ENCODE results near the gene THOP1.
"Not testable (repeated sequence)": the region's sequence is repeated elsewhere in the genome, so short reads cannot be mapped to it uniquely, and the experiment has no call there.

Gene THOP1

DNA sequence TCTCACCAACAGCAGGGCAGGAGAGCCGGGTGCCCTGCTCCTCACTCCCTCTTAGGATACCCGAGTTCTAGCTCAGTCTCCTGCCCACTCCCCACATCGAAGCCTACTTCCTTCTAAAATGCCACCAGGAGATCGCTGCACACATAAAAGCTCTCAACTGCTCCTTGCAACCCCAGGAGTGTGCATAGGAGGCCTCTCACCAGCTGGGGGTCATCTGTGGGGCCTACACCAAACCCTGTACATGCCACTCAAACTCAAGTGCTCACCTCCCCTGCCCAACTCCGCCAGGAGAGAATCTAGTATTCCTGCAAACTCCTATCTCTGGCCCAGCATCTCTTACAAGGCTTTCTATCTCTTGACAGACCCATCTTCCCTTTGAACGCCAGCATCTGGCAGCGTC lies 5.0 kb upstream of the THOP1 start:
- in situ Hi-C loops (cut with MboI; ENCODE audit: low sequenced_read_pairs): no loop called here

GRCh38 chr19:2782329-2782935 lies 2.9 kb upstream of the THOP1 start:
- in situ Hi-C loops (cut with MboI; ENCODE audit: low sequenced_read_pairs): no loop called here

GRCh38 chr19:2782936-2783780 lies 2.1 kb upstream of the THOP1 start, which contains the start of gene SGTA:
Gene SGTA (minus strand): TSS chr19:2783273. CDS start chr19:2769068, 14,205 bp downstream.
- in situ Hi-C loops (cut with MboI; ENCODE audit: low sequenced_read_pairs): no loop called here

DNA sequence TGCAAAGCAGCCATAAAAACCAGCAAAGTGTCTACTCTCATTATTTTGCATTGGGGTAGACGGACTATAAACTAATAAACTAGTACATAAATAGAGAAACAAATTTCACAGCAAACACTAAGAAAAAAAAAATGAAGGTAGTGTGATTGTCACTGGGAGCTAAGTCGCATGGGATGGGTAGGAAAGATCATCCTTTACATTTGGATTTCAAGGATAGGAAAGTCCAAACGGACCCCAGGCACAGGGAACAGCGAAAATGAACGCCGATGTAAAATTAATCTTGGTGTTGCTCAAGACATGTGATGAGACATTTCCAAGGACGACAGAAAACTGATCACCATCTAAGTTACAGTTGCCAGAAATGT lies 1.5 kb upstream of the THOP1 start:
- in situ Hi-C loops (cut with MboI; ENCODE audit: low sequenced_read_pairs): no loop called here

DNA sequence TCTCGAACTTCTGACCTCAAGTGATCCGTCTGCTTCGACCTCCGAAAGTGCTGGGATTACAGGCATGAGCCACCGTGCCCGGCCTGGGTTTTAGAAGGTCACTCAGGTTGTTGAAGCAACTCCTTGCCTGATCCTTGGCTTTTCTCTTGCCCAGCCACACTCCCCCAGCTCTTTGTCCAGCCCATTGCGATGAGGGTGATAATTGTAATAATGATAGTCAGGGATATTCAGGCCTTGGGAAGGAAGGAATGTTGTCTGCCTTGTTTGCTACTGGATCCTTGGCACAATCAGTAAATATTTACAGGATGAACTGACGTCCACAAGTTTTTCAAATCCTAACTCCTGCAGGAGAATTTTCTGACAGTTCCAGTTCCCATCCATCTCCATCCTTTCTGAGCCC lies 1.8 kb downstream of the THOP1 start:
- in situ Hi-C loops (cut with MboI; ENCODE audit: low sequenced_read_pairs): no loop called here

DNA sequence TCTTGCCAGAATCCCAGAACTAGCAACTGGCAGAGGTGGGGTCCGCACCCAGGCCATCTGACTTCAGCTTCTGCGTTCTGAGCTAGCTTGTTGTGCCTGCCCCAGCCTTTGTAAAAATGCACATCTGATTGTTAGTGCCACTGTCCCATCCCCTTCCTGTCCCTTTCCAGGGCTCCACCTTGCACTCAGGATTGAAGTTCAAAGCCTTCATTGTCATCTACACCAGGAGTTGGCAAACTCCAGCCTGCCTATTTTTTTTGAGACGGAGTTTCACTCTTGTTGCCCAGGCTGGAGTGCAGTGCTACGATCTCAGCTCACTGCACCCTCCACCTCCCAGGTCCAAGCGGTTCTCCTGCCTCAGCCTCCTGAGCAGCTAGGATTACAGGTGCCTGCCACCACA lies 2.9 kb downstream of the THOP1 start:
- in situ Hi-C loops (cut with MboI; ENCODE audit: low sequenced_read_pairs): no loop called here

- in situ Hi-C loops (cut with MboI; ENCODE audit: low sequenced_read_pairs): no loop called here
Measured at GRCh38 chr19:2790194-2790556, 4.9 kb downstream of the THOP1 start.

DNA sequence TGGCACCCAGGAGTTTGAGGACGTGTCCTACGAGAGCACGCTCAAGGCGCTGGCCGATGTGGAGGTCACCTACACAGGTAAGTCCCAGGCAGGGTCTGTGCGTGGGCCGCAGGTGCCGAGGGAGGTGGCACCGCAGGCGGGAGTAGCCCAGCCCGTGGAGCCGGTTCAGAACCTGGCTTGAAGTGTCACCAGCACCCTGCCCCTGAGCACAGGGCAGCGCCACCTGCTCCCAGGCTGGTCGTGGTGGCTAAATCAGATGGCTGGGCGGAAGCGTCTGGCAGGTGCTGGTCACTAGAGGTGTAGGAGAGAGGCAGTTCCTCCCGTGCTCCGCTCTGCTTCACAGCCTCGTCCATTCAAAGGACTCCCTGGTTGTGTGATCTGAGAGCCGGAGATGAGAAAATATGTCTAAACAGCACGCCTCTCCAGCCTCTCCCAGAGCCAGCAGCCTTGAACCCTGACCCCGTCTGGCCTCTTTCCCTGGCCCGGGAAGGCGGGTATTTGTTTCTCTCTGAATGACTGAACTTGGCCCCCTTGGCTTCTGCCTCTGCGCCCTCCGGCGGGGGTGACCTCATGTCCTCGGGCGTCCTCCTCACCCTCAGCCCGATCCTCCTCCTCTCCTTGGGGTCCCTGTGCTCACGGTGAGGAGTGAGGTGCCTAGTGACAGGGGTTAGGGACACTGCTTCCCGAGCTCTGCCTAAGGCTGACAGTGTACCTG lies 5.4 kb downstream of the THOP1 start:
- in situ Hi-C loops (cut with MboI; ENCODE audit: low sequenced_read_pairs): no loop called here

DNA sequence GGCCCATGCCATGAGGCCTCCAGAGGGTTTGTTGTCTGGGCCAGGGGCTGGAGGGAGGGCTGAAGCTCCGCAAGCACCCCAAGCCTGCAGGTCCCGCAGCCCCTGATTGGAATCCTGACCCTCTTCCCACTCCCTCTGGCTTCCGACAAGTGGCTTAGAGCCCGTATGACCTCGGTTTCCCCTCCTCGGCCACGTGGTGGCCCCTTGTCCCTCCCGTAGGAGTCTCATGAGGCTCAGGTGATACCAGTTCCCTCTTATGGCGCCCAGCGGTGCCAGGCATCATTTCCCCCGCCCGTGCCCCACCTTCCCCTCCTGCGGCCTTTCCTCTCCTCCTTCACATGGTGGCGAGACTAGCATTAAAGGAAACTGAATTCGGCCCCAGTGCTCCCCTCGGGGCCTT lies 6.1 kb downstream of the THOP1 start:
- in situ Hi-C loops (cut with MboI; ENCODE audit: low sequenced_read_pairs): no loop called here

GRCh38 chr19:2791876-2792275 lies 6.6 kb downstream of the THOP1 start:
- in situ Hi-C loops (cut with MboI; ENCODE audit: low sequenced_read_pairs): no loop called here

GRCh38 chr19:2792666-2793065 lies 7.4 kb downstream of the THOP1 start:
- in situ Hi-C loops (cut with MboI; ENCODE audit: low sequenced_read_pairs): not testable (repeated sequence)

DNA sequence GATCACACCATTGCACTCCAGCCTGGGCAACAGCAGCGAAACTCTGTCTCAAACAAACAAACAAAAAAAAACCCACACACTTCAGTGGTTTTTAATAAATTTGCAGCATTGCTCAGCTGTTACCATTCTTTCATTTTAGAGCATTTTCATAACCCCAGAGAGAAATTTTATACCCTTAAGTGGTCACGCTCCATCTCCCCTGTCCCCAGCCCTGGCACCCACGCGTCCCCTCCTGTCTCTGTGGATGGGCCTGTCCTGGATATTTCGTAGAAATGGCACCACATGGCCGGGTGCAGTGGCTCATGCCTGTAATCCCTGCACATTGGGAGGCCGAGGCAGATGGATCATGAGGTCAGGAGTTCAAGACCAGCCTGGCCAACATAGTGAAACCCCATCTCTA lies 7.8 kb downstream of the THOP1 start:
- in situ Hi-C loops (cut with MboI; ENCODE audit: low sequenced_read_pairs): no loop called here

- in situ Hi-C loops (cut with MboI; ENCODE audit: low sequenced_read_pairs): no loop called here
Measured at GRCh38 chr19:2793577-2793976, 8.3 kb downstream of the THOP1 start.

DNA sequence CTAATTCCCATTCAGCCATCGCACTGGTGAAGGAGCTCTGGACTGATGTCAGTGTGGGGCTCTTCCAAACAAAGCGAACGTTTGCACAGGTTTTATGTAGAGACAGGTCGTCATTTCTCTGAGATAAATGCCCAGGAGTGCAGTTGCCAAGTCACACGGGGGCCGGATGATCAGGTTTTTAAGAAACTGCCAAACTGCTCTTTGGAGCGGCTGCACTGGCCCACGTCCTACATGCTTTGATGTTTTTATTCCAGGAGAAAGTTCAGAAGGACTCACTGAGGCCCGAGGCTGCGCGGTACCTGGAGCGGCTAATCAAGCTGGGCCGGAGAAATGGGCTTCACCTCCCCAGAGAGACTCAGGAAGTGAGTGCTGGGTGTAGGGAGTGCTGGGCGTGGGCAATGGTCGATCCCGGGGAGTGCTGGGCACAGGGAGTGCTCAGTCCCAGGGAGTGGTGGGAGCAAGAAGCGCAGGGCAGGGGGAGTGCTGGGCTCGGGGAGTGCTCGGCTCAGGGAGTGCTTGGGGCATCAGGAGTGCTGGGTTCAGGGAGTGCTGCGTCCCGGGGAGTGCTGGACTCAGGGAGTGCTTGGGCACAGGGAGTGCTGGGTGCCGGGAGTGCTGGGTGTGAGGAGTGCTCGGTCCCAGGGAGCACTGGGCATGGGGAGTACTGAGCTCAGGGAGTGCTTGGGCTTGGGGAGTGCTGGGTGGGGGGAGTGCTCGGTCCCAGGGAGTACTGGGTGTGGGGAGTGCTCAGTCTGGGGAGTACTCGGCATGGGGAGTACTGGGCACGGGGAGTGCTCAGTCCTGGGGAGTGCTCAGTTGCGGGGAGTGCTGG lies 10.7 kb downstream of the THOP1 start:
- in situ Hi-C loops (cut with MboI; ENCODE audit: low sequenced_read_pairs): no loop called here

- in situ Hi-C loops (cut with MboI; ENCODE audit: low sequenced_read_pairs): no loop called here
Measured at GRCh38 chr19:2796659-2797266, 11.5 kb downstream of the THOP1 start.

DNA sequence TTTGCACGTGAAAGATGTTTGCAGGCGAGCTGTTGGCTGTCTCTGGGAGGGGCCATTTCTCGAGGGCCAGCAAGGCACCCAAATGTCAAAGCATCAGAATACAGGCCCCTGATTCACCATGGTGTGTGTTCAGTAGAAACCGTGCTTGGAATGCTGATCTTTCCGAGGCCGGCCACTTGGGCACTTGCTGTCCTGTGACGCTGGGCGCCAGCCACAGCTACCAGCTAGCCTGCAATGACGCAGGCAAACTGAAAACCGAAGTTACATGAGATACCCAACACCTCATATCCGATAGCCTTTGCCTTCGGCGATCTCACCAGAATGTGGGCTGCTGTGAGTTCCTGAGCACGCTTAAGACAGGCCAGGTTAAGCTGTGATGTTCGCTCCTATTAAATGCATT lies 12.0 kb downstream of the THOP1 start:
- in situ Hi-C loops (cut with MboI; ENCODE audit: low sequenced_read_pairs): no loop called here

DNA sequence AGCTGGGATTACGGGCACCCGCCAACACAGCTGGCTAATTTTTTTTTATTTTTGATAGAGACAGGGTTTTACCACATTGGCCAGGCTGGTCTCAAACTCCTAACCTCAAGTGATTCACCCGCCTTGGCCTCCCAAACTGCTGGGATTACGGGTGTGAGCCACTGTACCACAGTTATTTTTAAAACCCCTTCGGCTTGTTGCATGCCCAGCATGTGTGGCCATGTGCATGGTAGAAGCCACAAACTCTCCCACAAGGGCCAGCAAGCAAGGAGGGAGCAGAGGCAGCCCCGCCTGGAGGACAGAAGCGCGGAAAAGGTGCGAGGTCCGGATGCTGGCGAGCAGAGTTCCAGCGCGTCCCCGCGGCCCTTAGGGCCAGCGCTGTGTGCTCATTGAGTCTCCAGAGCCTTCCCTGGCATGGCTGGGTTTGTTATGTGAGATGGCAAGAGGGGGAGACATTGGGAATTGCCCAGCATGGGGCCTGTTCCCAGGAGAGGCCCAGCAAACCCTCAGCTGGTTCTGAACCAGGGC lies 12.9 kb downstream of the THOP1 start:
- in situ Hi-C loops (cut with MboI; ENCODE audit: low sequenced_read_pairs): no loop called here

DNA sequence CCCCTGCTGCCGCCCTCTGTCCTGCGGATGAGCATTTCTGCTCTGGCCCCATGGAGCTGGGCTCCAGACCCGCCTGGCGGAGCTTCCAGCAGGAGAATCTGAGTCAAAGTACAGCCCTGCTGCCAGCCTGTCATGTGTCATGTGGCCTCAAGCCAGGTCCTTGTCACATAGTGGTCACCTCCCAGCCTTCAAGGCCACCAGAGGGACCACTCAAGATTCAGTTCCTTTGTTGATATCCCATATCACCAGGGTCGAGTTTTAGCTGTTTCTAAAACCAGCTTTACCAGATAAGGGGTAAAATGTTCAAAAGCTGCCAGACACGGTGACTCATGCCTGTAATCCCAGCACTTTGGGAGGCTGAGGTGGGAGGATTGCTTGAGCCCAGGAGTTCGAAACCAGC lies 13.4 kb downstream of the THOP1 start:
- in situ Hi-C loops (cut with MboI; ENCODE audit: low sequenced_read_pairs): no loop called here

GRCh38 chr19:2799273-2800020 lies 14.1 kb downstream of the THOP1 start:
- in situ Hi-C loops (cut with MboI; ENCODE audit: low sequenced_read_pairs): no loop called here

DNA sequence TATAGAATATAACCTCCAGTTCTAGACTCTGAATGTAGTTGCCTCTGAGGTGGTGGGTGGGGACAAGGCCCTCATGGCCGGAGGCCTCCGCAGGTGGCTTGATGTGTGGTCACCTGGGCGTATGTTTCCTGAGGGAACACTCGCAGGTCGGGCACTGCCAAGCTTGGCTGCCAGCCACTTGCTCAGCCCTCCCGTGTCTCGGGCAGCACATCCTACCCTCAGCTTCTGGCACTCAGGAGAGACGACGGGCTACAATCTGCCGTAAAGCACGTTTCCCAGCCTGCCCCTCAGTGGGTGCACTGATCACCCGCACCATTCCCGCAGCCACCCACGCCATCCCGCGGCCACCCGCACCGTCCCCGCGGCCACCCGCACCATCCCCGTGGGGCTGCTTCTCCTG lies 15.2 kb downstream of the THOP1 start:
- in situ Hi-C loops (cut with MboI; ENCODE audit: low sequenced_read_pairs): no loop called here

Data from HL-60/S4 (cell line).